Fibroblast of skin of right quadriceps (primary cell): ENCODE measurements around the gene SSBP3.

Source experiments
- DNase-seq: peaks from one replicate; pipeline ENCODE4 v3.0.0-alpha.2; 2013

The SSBP3 gene

DNA sequence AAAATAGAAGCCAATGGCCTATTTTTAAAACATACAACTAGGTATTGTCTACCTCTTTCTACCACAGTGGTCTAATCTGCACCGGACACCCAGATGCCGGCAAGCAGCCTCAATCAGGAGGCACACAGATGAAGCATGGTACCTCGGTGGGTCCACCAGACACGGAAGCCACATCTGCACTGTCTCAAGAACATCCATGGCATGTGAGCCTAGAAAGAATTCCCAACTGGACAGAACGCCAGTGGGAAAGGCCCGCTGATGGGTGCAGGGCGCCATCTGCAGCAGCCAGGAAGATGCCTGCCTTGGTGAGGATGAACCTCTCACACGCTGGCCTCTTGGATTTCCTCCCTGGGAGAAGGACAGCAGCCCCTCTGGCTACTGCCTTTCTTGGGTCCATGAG, 126.7 kb downstream of the SSBP3 start:
- DNase-seq = no peak

DNA sequence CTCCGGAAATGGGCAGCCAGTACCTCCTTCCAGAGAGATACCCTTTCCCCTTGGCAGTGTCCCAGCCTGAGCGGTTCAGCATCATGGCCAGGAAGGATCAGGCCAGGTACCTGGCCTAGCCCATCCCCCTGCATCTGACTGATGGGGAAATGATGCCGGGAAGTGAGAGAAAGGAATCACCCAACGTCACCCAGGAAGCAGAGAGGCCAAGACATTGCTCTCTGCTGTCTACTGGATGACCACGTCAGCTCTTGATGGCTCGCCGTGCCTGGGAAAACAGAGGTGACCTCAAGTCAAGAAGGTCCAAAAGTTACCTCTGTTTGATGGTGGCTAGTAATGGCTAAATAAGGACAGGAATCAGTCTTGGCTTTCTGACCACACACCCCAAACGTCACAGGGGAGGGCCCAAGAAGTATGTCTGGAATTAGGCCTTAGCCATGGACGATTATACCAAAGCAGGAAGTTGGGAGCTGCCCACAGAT, 127.2 kb downstream of the SSBP3 start:
- DNase-seq = peak; percentile 63

DNA sequence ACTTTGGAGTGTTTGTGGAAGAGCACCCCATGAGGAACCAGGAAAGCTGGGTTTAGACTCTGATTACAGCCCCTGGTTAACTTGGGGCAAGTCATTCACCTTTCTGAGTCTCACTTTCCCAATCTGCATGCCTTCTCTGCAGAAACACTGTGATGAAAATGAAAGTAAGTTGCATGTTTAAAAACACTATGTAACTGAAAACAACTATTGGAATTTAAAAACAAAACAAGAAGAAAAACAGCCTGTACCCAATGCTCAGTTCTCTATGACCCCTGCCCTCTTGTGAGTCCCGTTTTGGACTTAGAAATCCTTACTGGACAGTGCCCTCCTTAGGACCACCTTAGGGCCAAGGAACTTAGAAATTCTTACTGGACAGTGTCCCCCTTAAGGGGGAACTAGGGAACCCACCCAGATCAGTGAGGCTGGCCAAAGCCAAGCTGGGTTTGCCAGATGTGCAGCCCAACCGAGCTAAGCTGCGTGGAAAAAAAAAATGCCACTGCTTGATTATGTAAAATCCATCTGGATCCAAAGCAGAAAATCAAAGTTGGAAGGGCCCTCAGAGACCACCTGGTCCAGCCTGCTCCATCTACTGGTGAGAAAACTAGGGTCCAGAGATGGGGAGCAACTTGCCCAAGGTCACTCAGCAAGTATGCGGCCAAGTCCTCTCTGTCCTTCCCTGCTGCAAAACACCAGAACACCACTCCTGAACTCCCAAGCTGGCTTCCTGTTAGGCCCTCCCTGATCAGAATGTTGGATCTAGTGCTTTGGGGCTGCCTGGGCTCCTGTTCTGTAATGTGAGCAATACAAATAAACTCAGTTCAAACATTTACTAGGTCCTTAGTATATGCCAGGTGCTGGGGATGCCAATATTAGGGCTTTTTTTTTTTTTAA, 128.5 kb downstream of the SSBP3 start:
- no peak for DNase-seq

DNA sequence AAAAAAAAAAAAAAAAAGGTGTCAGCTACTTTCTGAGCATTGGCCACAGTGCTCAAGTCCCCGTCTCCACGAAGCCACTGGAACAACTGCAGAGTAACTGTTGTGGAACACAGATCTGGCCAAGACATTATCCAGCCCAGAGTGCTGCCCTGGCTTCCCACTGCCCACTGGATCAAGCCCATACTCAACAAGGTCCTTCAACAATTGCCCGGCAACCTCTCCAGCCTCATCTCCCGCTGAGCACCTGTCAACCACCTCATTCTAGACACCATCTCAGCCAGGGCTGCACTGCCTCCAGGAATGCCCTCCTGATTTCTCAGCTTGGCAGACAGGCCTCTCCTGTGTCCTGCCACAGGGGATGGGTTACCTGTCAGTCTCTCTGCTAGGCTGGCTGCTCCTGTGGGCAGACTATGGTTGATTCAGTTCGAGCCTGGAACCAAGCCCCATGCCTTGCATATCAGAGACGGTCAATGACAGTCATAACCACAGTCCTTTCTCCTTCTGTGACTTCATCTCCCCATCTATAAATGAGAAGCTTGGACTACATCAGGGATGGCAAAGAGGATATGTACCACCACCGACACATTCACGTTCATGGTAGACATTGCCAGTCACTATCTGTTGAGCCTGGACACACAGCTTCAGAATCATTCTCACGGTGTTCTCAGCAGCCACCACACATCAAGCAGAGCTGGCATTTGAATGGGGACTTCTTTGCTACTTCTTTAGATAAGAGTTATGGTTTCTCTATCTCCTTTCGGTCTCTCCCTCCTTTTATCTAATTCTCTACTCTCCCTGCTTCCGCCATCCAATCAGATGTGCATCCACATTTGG, 129.4 kb downstream of the SSBP3 start:
- no peak for DNase-seq

DNA sequence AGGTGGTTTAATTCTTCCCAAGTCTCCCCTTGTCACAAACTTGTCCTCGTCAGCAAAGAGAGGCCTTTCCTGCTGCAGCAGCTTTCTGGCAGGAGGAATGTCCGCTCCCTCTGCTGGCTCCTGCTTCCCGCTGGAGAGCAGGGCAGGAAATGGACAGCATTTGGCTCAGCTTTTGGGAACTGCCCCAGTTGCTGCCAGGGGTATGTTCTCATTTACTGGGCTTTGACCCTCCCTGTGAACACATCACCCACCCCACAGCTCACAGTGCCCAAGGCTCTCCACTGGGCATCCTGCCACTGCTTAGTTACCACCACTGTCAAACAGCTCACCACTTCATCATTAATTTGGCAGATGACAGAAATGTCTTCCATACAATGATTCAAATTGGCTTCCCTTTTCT, 130.8 kb downstream of the SSBP3 start:
- DNase-seq = peak; percentile 41

DNA sequence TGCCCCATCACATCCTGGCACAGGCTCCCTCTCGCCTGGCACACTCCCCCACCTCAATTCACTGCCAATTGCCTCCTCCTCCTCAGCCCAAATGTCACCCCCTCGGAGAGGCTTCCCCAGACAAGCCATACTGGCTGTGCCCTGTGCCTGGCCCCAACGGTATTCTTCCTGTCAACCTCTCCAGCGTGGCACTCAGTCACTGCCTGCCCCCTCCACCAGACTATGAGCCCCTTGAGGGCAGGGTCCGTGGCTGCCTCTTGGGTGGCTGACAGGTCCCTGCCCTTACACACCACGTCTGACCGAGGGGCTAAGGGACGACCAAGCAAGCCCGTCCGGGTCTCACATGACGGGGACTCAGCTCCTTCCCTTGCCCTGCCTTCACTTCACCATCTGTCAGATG, 131.3 kb downstream of the SSBP3 start:
- no peak for DNase-seq

DNA sequence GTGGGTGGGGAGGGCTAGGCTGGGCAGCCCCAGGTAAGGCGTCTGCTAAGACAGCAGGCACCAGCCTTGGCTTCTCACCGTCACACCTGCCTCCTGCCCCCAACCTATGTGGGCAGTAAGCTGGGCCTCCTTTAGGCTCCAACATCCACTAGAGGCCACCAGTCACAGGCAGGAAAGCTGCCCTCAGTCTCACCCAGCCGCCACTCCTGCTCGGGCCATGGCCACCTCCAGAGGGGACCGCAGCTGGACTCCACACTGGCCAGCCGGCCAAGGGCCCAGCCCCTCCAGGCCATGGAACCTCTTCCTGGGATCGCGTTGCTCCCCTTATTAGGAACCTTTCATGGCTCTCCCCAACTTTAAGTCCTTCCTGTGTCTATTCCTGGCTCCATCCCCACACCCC, 131.7 kb downstream of the SSBP3 start:
- no peak for DNase-seq

DNA sequence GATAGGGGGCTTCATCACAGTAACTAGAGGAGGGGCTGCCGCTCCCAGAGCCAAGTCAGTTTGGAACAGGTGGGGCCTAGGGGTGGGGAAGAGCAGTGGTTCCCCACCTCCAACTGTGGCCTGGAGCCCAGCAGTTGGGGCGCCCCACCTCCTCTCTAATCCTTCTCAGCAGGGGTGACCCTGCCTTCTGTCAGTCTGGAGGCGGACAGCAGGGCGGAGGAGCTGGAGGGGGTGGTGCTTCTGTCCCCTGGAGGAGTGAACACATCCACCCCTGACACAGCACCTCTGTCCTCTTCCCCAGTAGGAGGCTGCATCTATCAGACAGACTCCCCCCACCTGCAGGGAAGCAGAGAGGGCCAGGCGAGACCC, 132.4 kb downstream of the SSBP3 start:
- DNase-seq = peak; percentile 35

DNA sequence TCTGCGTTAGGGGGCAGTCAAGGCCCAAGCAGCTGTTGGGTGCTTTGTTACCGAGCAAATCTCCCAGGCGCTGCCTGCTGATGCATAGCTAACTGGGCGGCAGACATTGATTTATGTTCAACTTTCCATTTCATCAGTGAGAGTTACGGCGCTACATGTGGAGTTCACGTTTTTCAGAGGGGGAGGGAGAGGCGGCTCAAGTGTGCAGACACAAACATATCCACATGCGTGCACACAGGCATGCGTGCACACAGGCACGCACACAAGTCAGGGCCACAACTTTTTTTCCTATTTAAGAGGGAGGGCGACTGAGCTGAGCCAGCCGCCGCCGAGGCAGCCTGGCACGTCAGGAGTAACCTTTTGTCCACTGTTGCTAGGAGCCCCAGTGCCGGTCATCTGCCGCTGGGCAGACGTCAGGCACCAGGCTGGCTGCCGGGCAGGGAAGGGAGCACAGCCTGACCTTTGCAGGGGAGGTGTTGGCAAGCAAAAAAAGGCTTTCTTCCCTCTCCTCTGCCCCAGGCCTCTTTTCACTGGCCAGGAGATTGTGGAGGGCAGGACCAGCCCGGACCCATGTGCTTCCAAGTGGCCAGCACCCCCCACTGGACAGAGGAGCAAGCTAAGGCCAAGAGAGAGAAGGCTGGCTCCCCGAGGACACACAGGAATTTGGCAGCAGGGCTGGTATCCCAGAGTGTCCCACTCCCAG, 133.0 kb downstream of the SSBP3 start:
- peak; percentile 94 for DNase-seq

DNA sequence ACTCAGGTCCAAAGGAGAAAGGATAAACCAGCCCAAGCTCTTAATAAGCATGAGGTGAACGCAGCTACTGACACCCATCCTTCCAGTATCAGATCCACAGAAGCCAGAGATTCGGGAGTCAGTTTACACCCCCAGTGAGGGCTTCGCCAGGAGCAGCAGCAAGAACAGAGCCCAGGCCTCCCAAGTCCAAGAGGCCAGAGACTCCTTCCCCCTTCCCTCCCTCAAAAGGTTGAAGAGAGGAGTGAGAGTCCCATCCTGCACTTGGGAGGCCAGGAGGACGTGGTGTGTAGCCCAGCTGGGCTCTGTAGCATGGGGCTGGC, 133.5 kb downstream of the SSBP3 start:
- DNase-seq = no peak

DNA sequence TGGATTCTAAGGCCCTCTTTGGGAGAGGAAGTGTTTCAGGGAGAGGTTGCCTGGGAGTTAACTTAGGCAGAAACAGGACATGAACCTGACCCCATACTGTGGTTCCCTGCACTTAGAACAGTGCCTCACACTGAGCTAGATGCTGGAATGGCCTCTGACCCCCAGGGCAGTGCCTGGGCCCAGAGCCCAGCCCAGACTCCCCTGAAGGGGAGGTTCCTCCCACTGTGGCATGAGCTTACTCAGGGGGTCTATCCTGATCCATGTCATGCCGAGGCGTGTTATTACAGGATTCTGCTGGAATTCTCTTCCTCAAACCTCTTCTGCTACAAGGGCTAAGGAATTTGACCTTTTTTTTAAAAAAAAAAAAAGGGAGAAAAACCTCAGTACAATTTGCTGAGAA, 134.1 kb downstream of the SSBP3 start:
- DNase-seq = no peak

DNA sequence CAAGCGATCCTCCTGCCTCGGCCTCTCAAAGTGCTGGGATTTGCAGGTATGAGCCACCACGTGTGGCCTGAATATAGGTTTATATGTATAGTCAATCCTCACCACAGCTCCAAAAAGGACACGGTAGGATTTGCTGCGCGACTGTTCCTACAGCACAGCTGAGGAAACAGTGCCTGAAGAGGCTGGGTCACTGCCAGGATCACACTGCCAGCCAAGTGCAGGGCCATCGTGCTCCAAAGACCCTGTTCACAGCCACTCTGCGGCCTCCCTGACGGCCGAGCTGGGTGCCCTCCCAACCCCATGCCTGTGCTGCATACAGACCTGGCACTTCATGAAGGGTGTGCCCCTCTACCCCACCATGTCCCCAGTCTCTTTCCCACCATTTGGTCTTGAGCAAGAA, 134.9 kb downstream of the SSBP3 start:
- no peak for DNase-seq

DNA sequence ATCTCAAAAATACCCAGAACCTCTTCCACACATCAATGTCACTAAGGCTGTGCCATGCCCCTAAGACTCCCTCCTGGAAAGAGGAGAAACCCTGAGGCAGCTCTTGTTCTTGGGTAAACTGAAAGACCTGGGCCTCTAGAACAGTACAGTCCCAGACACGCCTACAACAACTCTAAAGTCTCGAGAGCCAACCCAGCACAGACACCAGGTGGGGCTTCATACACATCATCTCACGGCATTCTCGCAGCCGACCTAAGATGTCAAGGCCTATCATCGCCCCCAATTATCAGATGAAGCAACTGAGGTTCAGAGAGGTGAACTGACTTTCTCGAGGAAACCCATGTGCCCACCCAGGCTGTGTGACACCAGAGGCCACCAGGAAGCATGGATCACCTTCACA, 135.7 kb downstream of the SSBP3 start:
- no peak for DNase-seq

DNA sequence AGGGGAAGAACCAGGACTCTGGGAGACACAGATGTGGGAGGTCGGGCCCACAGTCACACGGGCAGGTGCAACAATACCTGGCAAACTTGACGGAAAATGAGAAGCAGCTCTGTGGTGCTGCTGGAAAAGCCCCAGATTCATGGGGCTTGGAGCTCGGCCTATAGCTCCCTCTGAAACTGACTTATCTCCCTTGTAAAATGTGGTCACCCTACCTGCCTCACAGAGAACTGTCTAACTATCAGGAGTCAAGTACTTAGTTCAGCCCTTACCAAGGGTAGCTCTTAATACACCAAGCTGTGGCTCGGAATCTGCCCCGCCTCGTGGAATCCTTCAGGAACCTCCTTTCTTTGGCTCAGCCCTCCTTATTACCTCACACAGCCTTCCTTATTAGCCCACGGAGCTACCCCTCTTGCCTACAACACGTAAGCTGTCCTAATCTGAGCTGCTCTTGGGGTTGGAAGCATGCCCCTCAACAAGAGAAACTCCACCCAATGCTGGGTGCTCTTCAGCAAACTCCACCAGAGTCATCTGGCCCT, 137.4 kb downstream of the SSBP3 start:
- no peak for DNase-seq

DNA sequence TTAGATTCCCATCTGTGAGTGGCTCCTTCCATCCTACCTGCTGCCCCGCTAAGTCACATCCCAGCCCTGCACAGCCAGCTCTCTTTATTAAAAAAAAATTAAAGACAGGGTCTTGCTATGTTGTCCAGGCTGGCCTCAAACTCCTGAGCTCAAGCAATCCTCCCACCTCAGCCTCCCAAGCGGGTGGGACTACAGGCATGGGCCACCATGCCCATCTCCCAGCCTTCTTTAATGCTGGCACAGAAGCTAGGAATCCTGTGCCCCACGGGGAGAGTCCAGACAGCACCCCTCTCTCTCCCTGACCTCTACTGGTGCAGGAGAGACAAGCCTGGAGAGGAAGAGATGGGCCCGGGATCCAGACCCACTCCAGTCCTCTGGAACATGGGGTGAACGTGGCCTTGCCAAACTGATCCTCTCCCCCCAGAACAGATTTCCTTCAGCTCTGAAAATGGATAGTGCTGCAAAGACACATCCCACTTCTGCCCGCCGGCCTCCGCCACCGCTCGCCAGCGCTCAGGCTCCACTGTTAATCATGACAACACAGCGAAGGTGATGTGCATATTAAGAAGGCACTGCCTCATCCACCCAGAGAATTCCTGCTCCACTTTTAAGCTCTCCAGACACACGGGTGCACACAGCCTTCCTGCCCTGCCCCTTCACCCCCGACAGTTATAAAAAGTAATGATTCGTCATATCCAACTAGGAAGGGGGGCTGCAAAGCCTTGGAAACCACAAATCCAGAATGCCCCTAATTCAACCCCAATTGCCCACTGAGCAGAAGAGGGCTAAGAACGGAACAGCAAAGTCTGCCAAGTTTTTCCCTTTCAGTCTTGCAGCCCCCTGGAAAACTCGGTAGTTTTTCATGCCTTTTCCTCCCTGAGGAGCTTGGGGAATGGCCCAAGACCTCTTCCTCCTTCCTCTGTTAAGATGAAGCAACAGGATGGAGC, 138.1 kb downstream of the SSBP3 start:
- DNase-seq = peak; percentile 34

DNA sequence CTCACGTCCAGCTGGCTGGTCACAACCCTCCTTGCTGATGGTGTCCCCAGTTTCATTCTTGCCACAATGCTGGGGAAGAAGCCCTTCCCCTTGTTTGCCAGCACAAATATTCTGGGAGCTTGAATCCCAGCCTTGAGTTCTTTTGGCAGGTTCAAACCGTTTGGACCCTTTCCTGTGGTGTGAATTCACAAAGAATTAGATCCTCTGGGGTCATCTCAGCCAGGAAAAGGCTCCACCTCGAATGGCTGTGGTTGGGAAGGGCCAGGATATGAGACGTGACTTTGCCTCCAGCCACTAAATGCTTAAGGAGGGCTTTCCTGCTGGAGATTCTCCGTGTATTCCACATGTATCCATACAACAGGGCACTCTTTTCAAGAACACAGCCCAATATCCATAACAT, 139.3 kb downstream of the SSBP3 start:
- no peak for DNase-seq

DNA sequence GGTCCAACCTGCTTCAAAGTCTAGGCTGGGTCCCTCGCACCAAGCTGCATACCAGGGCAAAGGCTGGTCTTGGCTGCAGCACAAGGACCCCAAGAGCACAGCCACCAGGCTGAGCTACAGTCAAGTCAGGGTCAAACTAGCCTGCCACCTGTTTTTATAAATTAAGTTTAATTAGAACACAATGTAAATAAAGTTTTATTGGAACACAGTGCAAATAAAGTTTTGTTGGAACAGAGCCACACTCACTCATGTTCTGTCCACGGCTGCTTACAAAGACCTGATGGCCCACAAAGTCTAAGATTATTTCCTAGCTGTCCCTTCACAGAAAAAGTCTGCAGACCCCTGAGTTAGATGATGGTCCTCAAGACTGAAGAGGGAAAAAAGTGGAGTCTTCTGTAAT, 140.0 kb downstream of the SSBP3 start:
- DNase-seq = no peak

DNA sequence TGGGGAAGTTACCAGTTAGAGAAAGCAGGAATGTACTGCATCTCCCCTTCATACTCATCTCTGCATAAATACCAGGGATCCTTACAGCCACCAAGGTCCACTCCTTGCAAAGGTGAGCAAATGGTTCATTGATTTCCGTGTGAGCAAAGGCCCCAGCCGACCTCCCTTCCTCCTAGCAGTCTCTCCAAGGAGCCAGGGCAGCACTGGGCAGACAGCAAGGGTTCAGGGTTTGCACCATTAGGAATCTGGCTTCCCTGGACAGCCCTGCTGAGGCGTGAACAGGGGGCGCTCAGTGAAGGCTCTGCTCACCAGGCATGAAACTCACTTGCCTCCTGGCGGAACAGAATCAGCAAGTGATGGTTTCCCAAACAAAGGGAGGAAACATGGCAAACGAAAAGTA, 140.5 kb downstream of the SSBP3 start:
- no peak for DNase-seq

DNA sequence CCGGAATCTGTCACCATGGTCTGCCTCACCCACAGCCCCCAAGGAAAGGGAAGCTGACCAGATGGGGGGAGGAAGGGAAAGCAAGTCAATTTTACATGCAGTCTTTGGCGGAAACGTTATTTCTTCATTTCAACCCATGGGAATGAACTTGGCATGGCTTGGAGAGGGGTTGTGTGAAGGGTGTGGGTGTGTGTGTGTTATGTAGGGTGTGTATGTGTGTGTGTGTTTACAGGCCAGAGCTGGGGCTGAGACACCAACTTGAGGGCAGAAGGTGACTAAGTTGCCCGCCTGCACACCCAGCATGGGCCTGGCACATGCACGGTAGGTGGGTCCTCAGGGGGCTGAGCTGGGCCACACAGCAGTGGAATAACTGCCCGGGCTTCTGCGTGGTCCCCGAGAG, 141.1 kb downstream of the SSBP3 start:
- no peak for DNase-seq

DNA sequence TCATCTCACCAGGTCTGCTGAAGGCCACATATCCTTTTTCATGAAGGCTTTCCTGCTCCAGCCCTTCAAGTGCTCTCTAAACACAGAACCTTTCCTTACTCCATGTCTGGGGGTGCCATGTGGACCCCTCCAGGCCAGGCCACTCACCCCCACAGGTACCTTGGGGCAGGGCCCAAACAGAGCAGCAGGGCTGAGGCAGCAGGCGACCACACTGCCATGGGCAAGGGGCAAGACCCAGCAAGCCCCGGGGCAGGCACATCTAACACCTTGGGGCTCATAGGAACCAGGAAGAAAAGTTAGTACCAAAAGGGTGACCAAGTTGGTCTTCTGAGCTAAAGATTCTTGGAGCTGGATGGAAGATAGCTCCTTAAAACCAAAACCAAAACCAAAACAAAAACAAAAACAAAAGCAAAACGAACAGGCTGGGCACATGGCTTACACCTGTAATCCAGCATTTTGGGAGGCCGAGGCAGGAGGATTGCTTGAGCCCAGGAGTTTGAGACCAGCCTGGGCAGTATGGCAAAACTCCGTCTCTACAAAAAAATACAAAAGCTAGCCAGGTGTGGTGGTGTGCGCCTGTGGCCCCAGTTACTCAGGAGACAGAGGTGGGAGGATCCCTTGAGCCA, 142.5 kb downstream of the SSBP3 start:
- no peak for DNase-seq

DNA sequence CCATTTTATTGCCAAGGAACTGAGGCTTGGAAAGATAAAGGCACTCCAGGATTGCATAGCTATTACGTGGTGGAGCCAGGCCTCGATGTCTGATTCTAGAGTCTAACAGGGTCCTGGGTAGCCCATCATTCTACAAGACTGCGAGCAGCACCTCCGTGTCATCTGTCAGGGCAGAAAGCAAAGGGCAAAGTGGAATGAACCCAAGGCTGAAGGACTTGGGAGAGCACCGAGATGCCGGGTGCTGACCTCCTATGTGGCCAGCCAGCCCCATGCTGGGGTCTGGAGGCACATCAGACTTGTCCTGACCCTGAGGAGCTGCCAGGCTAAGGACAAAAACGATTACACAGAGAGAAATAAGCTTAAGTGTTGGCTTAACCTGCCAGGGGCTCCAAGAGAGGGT, 143.9 kb downstream of the SSBP3 start:
- DNase-seq = no peak

DNA sequence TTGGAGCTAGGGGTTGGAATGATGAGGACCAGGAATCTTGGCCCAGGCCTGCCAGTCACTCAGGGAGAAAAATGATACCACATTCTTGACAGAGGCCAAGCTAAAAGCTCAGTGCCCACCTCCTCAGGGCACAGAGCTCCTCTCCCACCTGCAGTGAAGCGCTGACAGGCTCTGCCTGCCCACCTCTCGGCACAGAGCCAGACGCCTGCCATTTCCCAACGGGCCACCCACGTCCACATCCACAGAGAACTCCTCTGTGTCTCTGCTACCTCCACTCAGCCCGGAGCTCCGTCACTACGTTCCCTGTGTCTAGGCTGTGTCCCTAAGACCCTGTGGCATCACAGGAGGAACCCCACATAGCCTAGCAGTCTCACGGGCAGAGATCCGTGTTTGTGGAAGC, 145.4 kb downstream of the SSBP3 start:
- no peak for DNase-seq
